GM11168 (cell line): ENCODE measurements around the gene KDM4B.
"Not testable (repeated sequence)": the region's sequence is repeated elsewhere in the genome, so short reads cannot be mapped to it uniquely, and the experiment has no call there.

ENCODE experiments used
- in situ Hi-C: fragments of 300-500 bp; cut with MboI; formaldehyde crosslinking; loops from one replicate; pipeline ENCODE4 v1.12.0; 2022; ENCODE audit warnings: low sequenced_read_pairs; ENCODE audit not compliant: unreplicated experiment

Gene KDM4B

GRCh38 chr19:4966591-4966990 lies 2.3 kb upstream of the KDM4B start:
- in situ Hi-C loops, result no loop called here

- in situ Hi-C loops, result no loop called here
These were observed 1.0 kb upstream of the KDM4B start for GRCh38 chr19:4967738-4968461.

DNA sequence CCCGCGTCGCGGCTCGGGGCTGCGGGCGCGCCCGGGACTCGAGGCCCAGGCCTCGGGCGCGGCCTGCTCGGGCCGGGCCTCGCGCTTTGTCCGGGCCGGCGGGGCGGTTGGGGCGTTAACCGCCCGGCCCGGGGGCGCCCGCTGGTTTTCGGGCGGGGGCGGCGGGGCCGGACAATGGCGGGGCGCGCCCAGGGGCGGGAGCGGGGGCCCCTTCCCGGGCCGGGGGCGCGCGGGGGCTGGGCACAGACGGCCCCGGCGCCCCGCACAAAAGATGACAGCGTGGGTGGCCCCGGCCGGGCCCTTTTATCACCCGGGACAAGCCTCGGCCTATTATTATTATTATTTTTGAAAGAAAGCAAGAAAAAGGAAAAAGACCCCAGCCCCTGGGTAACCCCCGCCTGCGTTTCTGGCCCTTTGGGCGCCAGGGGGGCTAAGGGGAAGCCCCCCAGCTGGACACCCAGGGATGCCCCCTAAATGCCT lies 419 bp downstream of the KDM4B start:
- in situ Hi-C loops, result no loop called here

DNA sequence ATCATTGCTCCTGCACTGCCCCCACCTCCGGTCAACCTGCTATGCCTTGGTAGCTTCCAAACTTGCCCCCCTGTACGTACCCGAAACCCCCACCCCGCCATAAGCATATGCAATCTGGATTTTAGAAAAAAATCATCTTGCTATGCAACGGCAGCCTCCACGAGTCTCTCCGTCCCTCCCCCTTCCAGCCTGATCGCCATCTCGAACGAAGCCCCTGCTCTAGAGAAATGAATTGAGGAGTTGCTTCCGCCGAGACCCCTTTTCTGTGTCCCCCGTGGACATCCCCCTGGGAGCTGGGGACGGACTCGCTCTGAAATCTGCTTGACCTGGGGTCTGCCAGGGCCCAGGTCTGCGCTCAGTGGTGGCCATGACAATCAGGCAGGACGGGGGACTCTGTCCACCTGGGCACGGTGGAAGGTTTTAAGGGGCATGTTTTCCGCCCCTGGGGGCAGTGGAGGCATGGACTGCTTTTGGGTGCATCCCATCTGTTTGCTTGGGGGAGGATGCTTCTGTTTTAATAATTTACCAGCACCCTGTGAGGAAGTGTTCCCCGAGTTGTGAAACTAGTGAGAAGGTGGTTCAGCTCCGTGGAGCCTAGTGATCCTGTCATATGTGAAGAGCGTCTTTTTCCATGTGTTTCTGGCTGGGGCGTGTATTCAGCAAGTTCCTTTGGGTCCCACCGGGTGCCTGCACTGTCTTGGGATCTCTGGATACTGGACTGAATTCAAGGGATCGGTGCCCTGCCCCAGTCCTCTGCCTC lies 1.0 kb downstream of the KDM4B start:
- in situ Hi-C loops, result no loop called here

DNA sequence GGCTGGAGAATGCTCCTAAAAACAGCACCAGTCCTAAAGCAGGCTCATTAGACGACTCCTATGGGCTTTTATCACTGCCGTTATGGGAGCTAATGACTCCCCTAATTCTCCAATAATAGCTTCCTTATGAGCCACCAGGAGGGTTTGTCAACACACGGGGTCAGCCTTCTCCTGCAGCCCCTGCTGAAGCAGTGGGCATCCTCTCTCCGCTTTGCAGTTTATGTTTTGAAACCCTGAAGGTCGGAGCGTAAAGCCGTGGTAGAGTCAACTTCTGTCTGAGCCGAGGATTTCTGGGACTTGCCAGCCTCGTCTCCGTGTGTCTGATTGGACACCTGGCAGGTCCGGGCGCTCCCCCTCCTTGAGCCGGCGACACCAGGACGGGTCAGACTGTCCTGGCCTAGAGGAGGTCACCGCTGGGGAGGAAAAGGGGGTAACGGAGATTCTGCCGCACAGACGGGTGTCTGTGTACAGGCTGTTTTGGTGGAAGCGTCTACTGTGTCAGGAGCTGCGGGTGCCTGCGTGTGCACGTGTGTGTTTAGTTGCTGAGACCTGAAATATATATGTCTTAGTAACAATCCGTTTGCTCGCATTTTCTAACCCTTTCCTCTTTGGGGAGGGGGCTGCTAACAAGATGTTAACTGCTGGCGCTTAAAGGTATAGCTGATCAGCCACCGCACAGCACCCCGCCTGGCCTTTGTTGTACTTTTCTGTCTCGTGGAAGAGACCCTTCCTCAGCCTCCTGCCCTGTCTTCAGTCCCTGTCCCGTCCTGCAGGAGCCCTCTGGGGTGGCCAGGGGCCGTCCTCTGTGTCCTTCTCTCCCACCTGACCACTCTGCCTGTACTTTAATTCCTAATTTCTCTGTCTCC lies 1.9 kb downstream of the KDM4B start:
- in situ Hi-C loops, result no loop called here

GRCh38 chr19:4971424-4971793 lies 2.5 kb downstream of the KDM4B start:
- in situ Hi-C loops, result no loop called here

DNA sequence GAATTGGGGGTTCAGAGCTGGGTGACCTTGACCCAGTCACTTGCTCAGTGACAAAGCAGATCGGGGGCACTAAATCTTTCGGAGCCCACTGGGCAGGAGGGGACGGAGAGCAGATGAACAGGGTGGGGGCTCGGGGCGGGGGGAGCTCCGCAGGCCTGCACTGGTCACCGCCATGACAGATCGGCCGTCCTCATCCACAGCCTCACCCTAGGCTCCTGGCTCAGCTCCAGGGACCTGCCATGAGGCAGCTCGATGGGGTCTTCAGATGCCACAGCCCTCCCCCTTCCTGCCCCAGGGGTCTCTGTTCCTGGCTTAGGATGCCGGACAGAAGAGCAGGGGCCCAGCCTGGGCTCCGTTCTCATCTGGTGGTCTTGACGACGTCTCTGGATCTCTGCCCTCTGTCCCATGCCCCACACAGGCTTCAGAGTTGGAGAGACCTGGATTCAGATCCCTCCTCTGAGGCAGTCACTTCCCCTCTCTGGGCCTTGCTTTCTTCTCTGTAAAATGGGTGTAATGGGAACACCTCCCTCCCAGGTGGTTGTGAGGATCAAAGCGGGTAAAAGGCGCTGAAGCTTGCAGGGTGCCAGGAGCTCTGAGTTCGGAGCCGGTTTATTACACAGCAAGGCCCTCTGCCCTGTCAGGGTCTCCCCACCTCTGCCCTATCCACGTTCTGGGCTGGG lies 3.0 kb downstream of the KDM4B start:
- in situ Hi-C loops, result no loop called here

GRCh38 chr19:4972509-4973230 lies 3.8 kb downstream of the KDM4B start:
- in situ Hi-C loops, result no loop called here

- in situ Hi-C loops, result no loop called here
These were observed 6.1 kb downstream of the KDM4B start for GRCh38 chr19:4974880-4975469.

DNA sequence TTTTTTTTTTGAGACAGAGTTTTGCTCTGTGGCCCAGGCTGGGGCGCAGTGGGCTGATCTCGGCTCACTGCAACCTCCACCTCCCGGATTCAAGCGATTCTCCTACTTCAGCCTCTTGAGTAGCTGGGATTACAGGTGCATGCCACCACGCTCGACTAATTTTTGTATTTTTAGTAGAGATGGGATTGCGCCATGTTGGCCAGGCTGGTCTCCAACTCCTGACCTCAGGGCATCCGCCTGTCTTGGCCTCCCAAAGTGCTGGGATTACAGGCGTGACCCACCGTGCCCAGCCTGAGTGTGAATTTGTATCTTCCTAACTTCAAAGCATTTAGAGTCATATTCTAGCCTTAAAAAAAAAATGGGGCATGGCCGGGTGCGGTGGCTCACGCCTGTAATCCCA lies 6.7 kb downstream of the KDM4B start:
- in situ Hi-C loops, result not testable (repeated sequence)

- in situ Hi-C loops, result no loop called here
These were observed 7.7 kb downstream of the KDM4B start for GRCh38 chr19:4976401-4977298.

DNA sequence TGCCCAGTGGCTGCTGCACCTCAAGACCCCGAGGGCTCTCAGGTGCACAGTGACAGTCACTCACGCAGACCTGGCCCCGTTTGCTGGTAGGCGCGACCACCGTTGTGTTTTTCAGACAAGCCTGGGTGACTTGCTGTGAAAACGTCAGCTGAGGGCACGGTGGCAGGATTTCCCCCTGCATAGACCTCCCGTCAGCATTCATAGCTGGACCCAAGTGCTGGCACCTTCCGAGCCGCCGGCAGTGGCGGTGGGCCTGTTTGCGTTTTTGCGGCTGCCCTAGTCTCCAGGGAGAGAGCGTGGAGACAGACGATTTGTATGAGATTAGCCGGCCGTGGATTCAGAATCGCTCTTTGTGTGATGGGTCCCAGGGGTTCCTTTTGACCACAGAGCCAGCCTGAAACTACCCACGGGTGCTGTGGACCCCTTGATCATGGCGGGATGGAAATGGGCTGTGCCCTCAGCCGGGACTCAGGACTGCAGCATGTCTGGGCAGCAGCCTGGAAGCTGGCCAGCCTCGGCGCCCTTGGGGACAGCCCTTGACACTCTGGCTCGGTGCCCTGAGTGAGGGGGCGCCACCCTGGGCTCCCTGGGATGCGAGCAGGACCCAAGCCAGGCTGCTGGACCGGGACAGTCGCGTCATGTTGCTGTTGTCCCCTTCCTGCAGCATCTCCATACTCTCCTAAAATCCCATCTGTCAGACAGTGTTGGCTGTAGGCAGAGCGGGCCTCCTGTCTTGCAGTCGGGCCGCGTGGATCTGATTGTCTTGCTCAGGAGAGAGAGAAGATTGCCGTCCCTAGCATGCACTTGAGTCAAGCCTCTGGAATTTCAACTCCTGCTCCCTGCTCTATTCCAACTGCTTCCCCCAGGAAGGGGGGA lies 8.6 kb downstream of the KDM4B start:
- in situ Hi-C loops, result no loop called here

DNA sequence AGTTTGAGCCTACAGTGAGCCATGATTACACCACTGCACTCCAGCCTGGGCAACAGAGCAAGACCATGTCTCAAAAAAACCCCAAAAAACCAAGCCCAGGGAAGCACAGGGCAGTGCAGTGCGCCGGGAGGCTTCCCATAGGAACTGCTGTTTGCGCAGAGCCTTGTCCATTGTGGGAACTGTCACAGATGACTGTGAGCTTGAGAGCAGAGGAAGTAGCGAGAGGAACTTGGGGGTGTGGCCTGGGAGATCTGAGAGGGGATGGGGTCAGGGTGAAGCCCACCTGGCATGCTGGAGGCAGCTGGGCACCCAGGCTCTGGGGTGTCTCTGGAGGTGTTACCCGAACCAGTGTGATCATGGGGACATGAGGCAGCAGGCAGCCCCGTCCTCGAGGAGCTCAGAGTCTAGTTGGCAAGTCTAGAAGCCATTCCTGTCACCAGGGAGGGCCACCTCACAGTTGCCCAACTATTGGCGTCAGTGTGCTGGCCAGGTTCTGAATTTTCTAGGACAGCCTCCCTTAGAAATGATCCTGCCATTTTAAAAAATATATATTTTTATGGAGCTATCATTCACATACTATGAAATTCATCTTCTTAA lies 10.4 kb downstream of the KDM4B start:
- in situ Hi-C loops, result no loop called here

- in situ Hi-C loops, result no loop called here
These were observed 11.2 kb downstream of the KDM4B start for GRCh38 chr19:4980067-4980466.

DNA sequence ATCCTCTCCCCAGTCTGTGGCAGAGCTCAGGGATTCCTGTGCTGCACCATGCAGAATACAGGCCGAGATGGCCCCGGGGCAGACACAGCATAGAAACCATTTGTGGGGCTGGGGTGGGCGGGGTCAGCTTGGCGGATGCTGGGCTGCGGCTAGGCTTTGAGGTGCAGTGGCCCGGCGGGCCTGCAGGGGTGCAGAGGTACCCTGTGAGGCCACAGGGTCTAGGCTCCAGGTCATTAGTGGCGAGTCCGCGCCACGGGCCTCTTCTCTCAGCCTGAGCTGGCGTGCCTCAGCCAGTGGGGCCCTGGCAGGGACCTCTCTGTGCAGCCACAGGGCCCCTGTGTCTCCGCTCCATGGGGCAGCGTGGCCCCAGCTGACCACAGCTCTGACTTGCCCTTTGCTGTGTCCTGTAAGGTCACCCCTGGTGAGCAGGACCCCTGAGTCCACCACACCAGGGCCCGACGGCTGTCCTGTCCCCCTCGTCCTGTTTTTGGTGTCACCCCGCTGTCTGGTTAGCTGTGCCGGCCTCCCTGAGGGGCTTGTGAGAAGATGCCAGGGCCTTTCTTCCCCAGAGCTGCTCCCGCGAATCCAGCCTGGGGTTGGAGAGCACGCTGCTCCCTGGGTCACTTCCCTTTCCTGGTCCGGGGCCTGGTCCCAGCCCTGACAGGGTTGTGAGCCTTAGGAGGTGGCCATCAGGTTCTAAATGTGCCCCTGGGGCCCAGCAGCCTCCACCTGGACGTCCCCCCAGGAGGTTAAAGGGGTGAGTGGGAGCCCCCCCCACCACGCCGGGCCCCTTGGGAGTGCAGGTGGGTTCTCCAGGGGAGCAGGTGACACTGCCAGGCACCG lies 12.1 kb downstream of the KDM4B start:
- in situ Hi-C loops, result no loop called here

GRCh38 chr19:4981681-4981958 lies 12.7 kb downstream of the KDM4B start:
- in situ Hi-C loops, result no loop called here
